DOHH2 (cell line): ENCODE data around the gene MARCHF3.
"Not testable (repeated sequence)": the region's sequence is repeated elsewhere in the genome, so short reads cannot be mapped to it uniquely, and the experiment has no call there.

Experiments
- H3F3A ChIP-seq: fragments of 200-600 bp; sonication (generic), shearing (Covaris generic); 2 replicates; pipeline ENCODE4 v1.6.0; 2016; ENCODE audit warnings: antibody characterized with exemption, mild to moderate bottlenecking; ENCODE audit not compliant: control insufficient read depth, insufficient read depth
- H3K27ac ChIP-seq: fragments of 200-600 bp; sonication (generic); 2 replicates; pipeline ENCODE4 v1.5.1; 2014; ENCODE audit warnings: low read depth, mild to moderate bottlenecking, low read length, moderate library complexity
- H3K27me3 ChIP-seq: fragments of 200-600 bp; sonication (generic); 2 replicates; pipeline ENCODE4 v1.6.1; 2014; ENCODE audit warnings: mild to moderate bottlenecking, low read length, mixed read lengths; ENCODE audit not compliant: control insufficient read depth
- H3K36me3 ChIP-seq: fragments of 200-600 bp; sonication (generic); 2 replicates; pipeline ENCODE4 v1.6.1; 2014; ENCODE audit warnings: mild to moderate bottlenecking, low read length, moderate library complexity, mixed read lengths; ENCODE audit not compliant: control insufficient read depth
- H3K4me1 ChIP-seq: fragments of 200-600 bp; sonication (generic); 2 replicates; pipeline ENCODE4 v1.6.1; 2014; ENCODE audit warnings: mild to moderate bottlenecking, low read length, mixed read lengths; ENCODE audit not compliant: control insufficient read depth
- H3K4me2 ChIP-seq: fragments of 200-600 bp; sonication (generic); 2 replicates; pipeline ENCODE4 v1.6.0; 2014; ENCODE audit warnings: mild to moderate bottlenecking, low read length, moderate library complexity
- H3K4me3 ChIP-seq: fragments of 200-600 bp; sonication (generic); 2 replicates; pipeline ENCODE4 v1.5.1; 2014; ENCODE audit warnings: mild to moderate bottlenecking, low read length, mixed read lengths
- H3K79me2 ChIP-seq: fragments of 200-600 bp; sonication (generic); 2 replicates; pipeline ENCODE4 v1.6.1; 2014; ENCODE audit warnings: mild to moderate bottlenecking, low read length, mixed read lengths; ENCODE audit not compliant: control insufficient read depth
- H3K9me2 ChIP-seq: fragments of 200-600 bp; sonication (generic); replicated peaks from 2 replicates; pipeline ENCODE4 v1.6.1; 2014; ENCODE audit warnings: mild to moderate bottlenecking, low read length, mixed read lengths; ENCODE audit not compliant: control insufficient read depth
- H3K9me3 ChIP-seq: fragments of 200-600 bp; sonication (generic); 2 replicates; pipeline ENCODE4 v1.6.1; 2014; ENCODE audit warnings: antibody characterized with exemption, low read length, mixed read lengths; ENCODE audit not compliant: control insufficient read depth, insufficient read depth
- H4K20me1 ChIP-seq: fragments of 200-600 bp; sonication (generic); 2 replicates; pipeline ENCODE4 v1.6.0; 2014; ENCODE audit warnings: low read depth, mild to moderate bottlenecking, antibody characterized with exemption, low read length, moderate library complexity; ENCODE audit not compliant: control insufficient read depth, insufficient read depth
- CTCF ChIP-seq: fragments of 200-600 bp; sonication (generic); IDR thresholded peaks from one replicate; pipeline ENCODE4 v1.5.1; 2014; ENCODE audit warnings: antibody characterized with exemption, mild to moderate bottlenecking, low read depth, low read length; ENCODE audit not compliant: poor library complexity, severe bottlenecking
- EZH2phosphoT487 ChIP-seq: fragments of 200-600 bp; sonication (generic); IDR thresholded peaks from 2 replicates; pipeline ENCODE4 v1.6.1; 2017; ENCODE audit warnings: borderline replicate concordance, mild to moderate bottlenecking, antibody characterized with exemption, low read length, moderate library complexity, mixed read lengths

The MARCHF3 gene

GRCh38 chr5:126899476-126899875, 130.9 kb downstream of the MARCHF3 start:
- H3K27me3 ChIP-seq: no peaks in the 10 kb centered on the region
- no peak for TF ChIP-seq EZH2phosphoT487
- TF ChIP-seq CTCF: no peak
- no peak overlapping the region for H3K4me3 ChIP-seq
- no peaks in the 10 kb centered on the region for H4K20me1 ChIP-seq
- no peak overlapping the region for H3K27ac ChIP-seq
- H3K4me2 ChIP-seq: no peak overlapping the region
- no peaks in the 10 kb centered on the region for H3F3A ChIP-seq
- no peaks in the 10 kb centered on the region for H3K9me2 ChIP-seq
- H3K36me3 ChIP-seq: no peaks in the 10 kb centered on the region
- no peaks in the 10 kb centered on the region for H3K4me1 ChIP-seq
- no peaks in the 10 kb centered on the region for H3K79me2 ChIP-seq
- no peaks in the 10 kb centered on the region for H3K9me3 ChIP-seq

- Histone ChIP-seq H3K36me3 (no peaks in the 10 kb centered on the region), H3K4me1 (no peaks in the 10 kb centered on the region), H3F3A (no peaks in the 10 kb centered on the region), H3K4me3 (no peak overlapping the region), H4K20me1 (no peaks in the 10 kb centered on the region), H3K79me2 (no peaks in the 10 kb centered on the region), H3K9me2 (no peaks in the 10 kb centered on the region), H3K4me2 (no peak overlapping the region), H3K9me3 (no peaks in the 10 kb centered on the region), H3K27me3 (no peaks in the 10 kb centered on the region), H3K27ac (no peak overlapping the region)
- TF ChIP-seq EZH2phosphoT487: no peak
- TF ChIP-seq CTCF: no peak
These were observed 132.3 kb downstream of the MARCHF3 start for GRCh38 chr5:126897851-126898630.

- Histone ChIP-seq H3K27me3 (no peaks in the 10 kb centered on the region), H3K27ac (no peak overlapping the region), H3K79me2 (no peaks in the 10 kb centered on the region), H4K20me1 (no peaks in the 10 kb centered on the region), H3K4me1 (no peaks in the 10 kb centered on the region), H3K4me2 (no peak overlapping the region), H3F3A (no peaks in the 10 kb centered on the region), H3K4me3 (no peak overlapping the region), H3K36me3 (no peaks in the 10 kb centered on the region), H3K9me2 (no peaks in the 10 kb centered on the region), H3K9me3 (no peaks in the 10 kb centered on the region)
- TF ChIP-seq CTCF: no peak
- no peak for TF ChIP-seq EZH2phosphoT487
These were observed 134.1 kb downstream of the MARCHF3 start for GRCh38 chr5:126896170-126896702.

GRCh38 chr5:126895712-126896111, 134.6 kb downstream of the MARCHF3 start:
- not testable (repeated sequence) for H3K9me2 ChIP-seq

GRCh38 chr5:126890414-126890813, 139.9 kb downstream of the MARCHF3 start:
- not testable (repeated sequence) for H3K9me3 ChIP-seq, H3K4me3 ChIP-seq, H3K27me3 ChIP-seq, H4K20me1 ChIP-seq, H3K36me3 ChIP-seq, H3K79me2 ChIP-seq, H3K4me2 ChIP-seq, H3F3A ChIP-seq, H3K27ac ChIP-seq, H3K4me1 ChIP-seq, H3K9me2 ChIP-seq

More at GRCh38 chr5:126895712-126896111, 134.6 kb downstream of the MARCHF3 start:
- H3K4me2 ChIP-seq, H4K20me1 ChIP-seq, H3K9me3 ChIP-seq, H3K36me3 ChIP-seq, H3K27ac ChIP-seq, H3K79me2 ChIP-seq, H3K4me3 ChIP-seq, H3K27me3 ChIP-seq, H3F3A ChIP-seq, H3K4me1 ChIP-seq: not testable (repeated sequence)
